DMS53 (cell line): ENCODE data around the gene LCE1D.

Source experiments
- DNase-seq: peaks from one replicate; lab custom pipeline; 2025; lab: John Stamatoyannopoulos, UW

LCE1D gene

GRCh38 chr1:152817309-152817708 is 20.8 kb downstream of the LCE1D start:
- no peak for DNase-seq

- no peak for DNase-seq
Measured at GRCh38 chr1:152823294-152823693, 26.8 kb downstream of the LCE1D start.

- DNase-seq: no peak
Measured at GRCh38 chr1:152824964-152825363, 28.4 kb downstream of the LCE1D start.

- no peak for DNase-seq
Measured at GRCh38 chr1:152827173-152827572, 30.7 kb downstream of the LCE1D start, which contains the start of gene LCE1A. LCE1A (plus strand) TSS chr1:152827473; CDS start chr1:152827473, 0 bp downstream.

GRCh38 chr1:152836870-152837269 is 40.3 kb downstream of the LCE1D start:
- no peak for DNase-seq

GRCh38 chr1:152842556-152842955 is 46.0 kb downstream of the LCE1D start, which contains the start of gene LCE6A:
LCE6A (plus strand) TSS chr1:152842856; CDS start chr1:152843521, 665 bp downstream.
- DNase-seq: no peak
